Naive B cell (primary cell): ENCODE results near the gene KLC1. TPM values are rescaled to one million over a fixed set of nuclear protein-coding genes. Genes with fewer than 3 reads are reported as not detected.

Experiments used
- ATAC-seq, 2 donors: fragments of 150-1000 bp; cut with Tn5 transposase; 2 replicates each; pipeline ENCODE4 v1.10.0; 2021; ENCODE audit warnings: low read depth in 2 of 2, mild to moderate bottlenecking in 2 of 2, moderate library complexity in 2 of 2
- DNase-seq: peaks from one replicate; pipeline ENCODE4 v3.0.0; 2022
- H3K27ac Mint-ChIP-seq, 6 donors: one replicate each; pipeline ENCODE4 v1.8.0; 2020 to 2022; ENCODE audit warnings: mild to moderate bottlenecking in 6 of 6, mixed read lengths in 6 of 6, moderate library complexity in 5 of 6, inconsistent platforms in 2 of 6
- H3K27me3 Mint-ChIP-seq, 3 donors: one replicate each; pipeline ENCODE4 v1.8.0; 2021 to 2022; ENCODE audit warnings: mixed read lengths in 3 of 3, mild to moderate bottlenecking in 1 of 3
- H3K36me3 Mint-ChIP-seq, 2 donors: one replicate each; pipeline ENCODE4 v1.8.0; 2020 to 2022; ENCODE audit warnings: mixed read lengths in 2 of 2, inconsistent platforms in 1 of 2, mild to moderate bottlenecking in 1 of 2
- H3K4me1 Mint-ChIP-seq, 3 donors: one replicate each; pipeline ENCODE4 v1.8.0; 2020 to 2022; ENCODE audit warnings: mixed read lengths in 3 of 3, inconsistent platforms in 1 of 3, mild to moderate bottlenecking in 1 of 3, moderate library complexity in 1 of 3
- H3K4me3 Mint-ChIP-seq, 8 donors: one replicate each; pipeline ENCODE4 v1.8.0; 2020 to 2022; ENCODE audit warnings: mild to moderate bottlenecking in 8 of 8, mixed read lengths in 8 of 8, moderate library complexity in 8 of 8, inconsistent platforms in 2 of 8
- H3K9me3 Mint-ChIP-seq, 7 donors: one replicate each; pipeline ENCODE4 v1.8.0; 2020 to 2022; ENCODE audit warnings: mixed read lengths in 7 of 7, mild to moderate bottlenecking in 5 of 7, inconsistent platforms in 2 of 7, moderate library complexity in 1 of 7
- polyA plus RNA-seq, 6 donors: library from polyadenylated mRNA; unstranded; fragments of 300-500 nt; fragmentation: Illumina TruSeq; gene quantifications; one replicate each; pipeline ENCODE4 v1.2.3, GENCODE V29; 2021; ENCODE audit warnings: low read depth in 6 of 6

Gene KLC1
- polyA plus RNA-seq, 6 donors from 2014 or later: 25.9 to 90.4 (median 56.2) TPM

DNA sequence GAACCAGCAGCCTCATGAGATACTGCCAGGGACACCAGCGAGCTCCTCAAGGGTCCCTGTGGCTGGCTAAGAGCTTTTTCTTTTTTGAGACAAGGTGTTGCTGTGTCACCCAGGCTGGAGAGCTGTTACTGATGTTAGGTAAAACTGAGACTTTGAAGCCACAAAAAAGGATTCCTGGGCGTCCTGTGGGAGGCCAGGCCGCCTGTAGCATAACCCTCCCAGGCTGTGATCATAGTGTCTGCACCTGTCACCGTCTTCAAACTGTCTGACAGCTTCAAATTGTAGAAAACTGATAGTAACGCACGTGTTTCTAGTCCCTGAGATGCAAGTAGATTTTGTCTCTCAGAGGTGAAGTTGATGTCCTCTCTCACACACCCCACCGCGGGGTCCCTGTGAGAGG lies 90.7 kb downstream of the KLC1 start:
- Mint-ChIP-seq H3K36me3 (no peaks in the 10 kb centered on the region), H3K4me1 (peaks cover 20 to 46% (median 26%) of the 10 kb centered on the region in 3 donors), H3K27ac (no peak overlapping the region), H3K27me3 (no peaks in the 10 kb centered on the region), H3K9me3 (no peaks in the 10 kb centered on the region), H3K4me3 (peak overlapping the region in 2 of 8 donors; percentile 32 to 86)
- ATAC-seq (no peak), DNase-seq (no peak)

GRCh38 chr14:103721334-103722120 lies 92.5 kb downstream of the KLC1 start:
- Mint-ChIP-seq H3K4me1 (peaks cover 15 to 39% (median 23%) of the 10 kb centered on the region in 3 donors), H3K27me3 (no peaks in the 10 kb centered on the region), H3K27ac (no peak overlapping the region), H3K9me3 (no peaks in the 10 kb centered on the region), H3K36me3 (no peaks in the 10 kb centered on the region), H3K4me3 (peak overlapping the region in 1 of 8 donors; percentile 37)
- ATAC-seq (no peak), DNase-seq (no peak)

DNA sequence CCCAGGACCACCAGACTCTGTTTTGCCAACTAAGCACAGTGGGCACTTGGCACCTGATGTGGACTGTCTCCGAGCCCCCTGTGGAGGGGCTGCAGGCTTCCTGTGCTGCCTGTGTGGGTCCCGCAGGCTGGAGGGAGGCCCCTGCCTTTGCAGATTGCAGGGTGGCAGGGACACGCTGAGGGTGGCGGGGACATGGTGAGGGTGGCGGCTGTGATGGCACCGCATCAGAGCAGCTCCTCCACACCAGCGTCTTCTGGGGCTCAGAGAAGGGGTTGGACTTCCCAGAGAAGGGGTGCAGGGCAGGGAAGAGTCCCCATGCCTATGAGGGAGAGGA lies 94.7 kb downstream of the KLC1 start:
- no peak for DNase-seq
- H3K27ac Mint-ChIP-seq: no peak overlapping the region
- H3K27me3 Mint-ChIP-seq: no peaks in the 10 kb centered on the region
- no peaks in the 10 kb centered on the region for H3K36me3 Mint-ChIP-seq
- H3K4me1 Mint-ChIP-seq: peaks cover 1 to 24% (median 2%) of the 10 kb centered on the region in 3 donors
- H3K4me3 Mint-ChIP-seq: no peak overlapping the region
- H3K9me3 Mint-ChIP-seq: no peaks in the 10 kb centered on the region
- no peak for ATAC-seq

DNA sequence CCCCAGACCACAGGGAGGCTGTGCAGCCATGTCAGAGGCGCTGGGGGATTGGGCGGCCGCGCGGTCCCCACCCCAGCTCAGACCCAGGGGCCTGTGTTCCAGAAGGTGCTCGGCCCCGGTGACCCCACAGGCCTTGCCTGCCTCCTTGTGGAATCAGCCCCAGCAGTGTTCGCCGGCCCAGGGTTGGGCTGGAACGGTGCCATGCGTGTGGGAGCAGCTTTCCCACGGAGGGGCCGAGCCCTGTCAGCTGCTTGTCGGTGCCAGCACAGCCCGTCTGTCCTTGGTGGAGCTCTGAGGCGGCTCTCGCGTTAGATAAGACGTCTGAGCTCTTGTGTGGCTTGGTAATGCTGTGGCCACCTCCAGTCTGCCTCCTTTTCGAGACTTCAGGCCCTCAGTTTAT lies 95.1 kb downstream of the KLC1 start:
- Mint-ChIP-seq H3K4me1 (peaks cover 0 to 20% (median 0%) of the 10 kb centered on the region in 3 donors), H3K27ac (no peak overlapping the region), H3K27me3 (no peaks in the 10 kb centered on the region), H3K4me3 (no peak overlapping the region), H3K36me3 (no peaks in the 10 kb centered on the region), H3K9me3 (no peaks in the 10 kb centered on the region)
- DNase-seq (no peak), ATAC-seq (no peak)

GRCh38 chr14:103725001-103725682 lies 96.1 kb downstream of the KLC1 start:
- H3K4me3 Mint-ChIP-seq: no peak overlapping the region

GRCh38 chr14:103725739-103726395 lies 96.9 kb downstream of the KLC1 start:
- ATAC-seq: no peak
- no peaks in the 10 kb centered on the region for H3K27me3 Mint-ChIP-seq
- H3K9me3 Mint-ChIP-seq: no peaks in the 10 kb centered on the region
- H3K4me3 Mint-ChIP-seq: no peak overlapping the region
- peaks cover 0 to 5% (median 0%) of the 10 kb centered on the region in 3 donors for H3K4me1 Mint-ChIP-seq
- H3K36me3 Mint-ChIP-seq: peaks cover 0 to 7% of the 10 kb centered on the region in 2 donors
- DNase-seq: no peak
- peak overlapping the region in 1 of 6 donors; percentile 60 for H3K27ac Mint-ChIP-seq

More at GRCh38 chr14:103725001-103725682, 96.1 kb downstream of the KLC1 start:
- ATAC-seq: no peak
- no peak overlapping the region for H3K27ac Mint-ChIP-seq
- H3K27me3 Mint-ChIP-seq: no peaks in the 10 kb centered on the region
- peaks cover 0 to 7% of the 10 kb centered on the region in 2 donors for H3K36me3 Mint-ChIP-seq
- H3K9me3 Mint-ChIP-seq: no peaks in the 10 kb centered on the region
- H3K4me1 Mint-ChIP-seq: peaks cover 0 to 10% (median 0%) of the 10 kb centered on the region in 3 donors
- no peak for DNase-seq

DNA sequence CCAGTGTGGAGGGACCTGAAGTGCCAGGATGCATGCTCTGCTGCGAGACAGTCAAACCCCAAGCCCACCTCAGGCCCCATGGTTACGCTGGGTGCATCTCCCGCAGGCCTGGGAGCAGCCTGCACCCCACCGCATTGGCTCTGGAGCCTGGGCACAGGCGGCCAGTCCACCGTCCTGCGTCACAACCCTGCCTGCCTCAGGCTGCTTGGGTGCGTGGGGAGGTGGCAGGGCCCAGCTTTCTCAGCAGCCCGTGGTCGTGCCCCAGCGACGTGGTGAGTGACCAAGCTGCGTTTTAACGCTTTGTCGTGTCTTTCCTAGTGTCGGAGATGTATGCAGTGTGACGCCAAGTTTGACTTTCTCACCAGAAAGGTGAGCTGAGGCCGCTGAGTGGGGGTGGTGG lies 97.5 kb downstream of the KLC1 start:
- Mint-ChIP-seq H3K4me1 (peaks cover 0 to under 1% (median 0%) of the 10 kb centered on the region in 3 donors), H3K27me3 (no peaks in the 10 kb centered on the region), H3K27ac (peak overlapping the region in 1 of 6 donors; percentile 60), H3K4me3 (peak overlapping the region in 1 of 8 donors; percentile 42), H3K9me3 (no peaks in the 10 kb centered on the region), H3K36me3 (peaks cover 0 to 7% of the 10 kb centered on the region in 2 donors)
- DNase-seq (no peak), ATAC-seq (no peak)

DNA sequence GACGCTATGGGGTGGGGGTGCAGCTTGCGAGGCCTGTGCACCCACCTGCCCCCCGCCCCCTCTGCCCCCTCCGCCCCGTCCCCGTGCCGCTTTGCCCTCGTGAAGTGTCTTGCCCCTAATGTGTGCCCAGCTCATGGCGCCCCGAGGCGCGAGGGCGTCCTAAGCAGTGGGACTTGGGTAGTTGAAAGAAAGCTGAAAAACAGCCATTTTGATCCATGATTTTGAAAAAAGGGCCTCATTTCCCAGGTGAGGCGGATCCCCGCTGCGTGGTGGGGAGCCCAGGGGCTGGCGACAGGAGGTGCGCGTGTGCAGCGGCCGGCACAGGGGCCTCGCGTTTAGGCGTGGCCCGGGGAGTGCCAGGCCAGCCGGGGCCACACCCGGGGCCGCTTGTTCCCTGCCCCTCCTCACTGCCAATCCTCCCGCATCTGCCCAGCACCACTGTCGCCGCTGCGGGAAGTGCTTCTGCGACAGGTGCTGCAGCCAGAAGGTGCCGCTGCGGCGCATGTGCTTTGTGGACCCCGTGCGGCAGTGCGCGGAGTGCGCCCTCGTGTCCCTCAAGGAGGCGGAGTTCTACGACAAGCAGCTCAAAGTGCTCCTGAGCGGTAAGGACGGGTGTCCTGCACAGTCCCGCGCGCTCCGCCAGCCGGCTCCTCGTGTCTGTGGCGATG lies 98.4 kb downstream of the KLC1 start:
- DNase-seq: no peak
- Mint-ChIP-seq H3K27ac (no peak overlapping the region), H3K4me3 (no peak overlapping the region), H3K27me3 (no peaks in the 10 kb centered on the region), H3K4me1 (no peaks in the 10 kb centered on the region), H3K36me3 (peaks cover 0 to 7% of the 10 kb centered on the region in 2 donors), H3K9me3 (no peaks in the 10 kb centered on the region)
- no peak for ATAC-seq

DNA sequence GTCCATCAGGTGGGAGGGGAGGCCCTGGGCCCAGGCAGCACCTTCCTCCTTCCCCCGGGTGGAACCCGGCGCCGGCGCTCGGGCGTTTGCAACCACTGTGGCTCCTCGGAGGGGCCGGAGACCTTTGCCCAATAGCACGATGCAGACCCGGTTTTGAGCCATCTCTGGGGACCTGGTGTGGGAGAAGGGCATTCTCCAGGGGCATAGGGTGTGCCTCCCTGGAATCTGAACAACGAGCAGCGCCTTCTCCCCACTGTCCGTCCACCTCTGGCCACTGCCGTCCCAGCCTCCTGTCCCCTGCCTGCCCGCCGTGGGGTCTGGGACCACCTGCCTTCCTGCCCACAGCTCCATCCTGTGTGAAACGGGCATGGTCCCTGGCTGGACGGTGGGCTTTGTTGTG lies 99.1 kb downstream of the KLC1 start:
- no peak for ATAC-seq
- no peaks in the 10 kb centered on the region for H3K9me3 Mint-ChIP-seq
- no peak overlapping the region for H3K4me3 Mint-ChIP-seq
- H3K4me1 Mint-ChIP-seq: peaks cover 0 to 4% (median 0%) of the 10 kb centered on the region in 3 donors
- H3K27me3 Mint-ChIP-seq: no peaks in the 10 kb centered on the region
- DNase-seq: no peak
- H3K36me3 Mint-ChIP-seq: peaks cover 0 to 7% of the 10 kb centered on the region in 2 donors
- H3K27ac Mint-ChIP-seq: no peak overlapping the region

DNA sequence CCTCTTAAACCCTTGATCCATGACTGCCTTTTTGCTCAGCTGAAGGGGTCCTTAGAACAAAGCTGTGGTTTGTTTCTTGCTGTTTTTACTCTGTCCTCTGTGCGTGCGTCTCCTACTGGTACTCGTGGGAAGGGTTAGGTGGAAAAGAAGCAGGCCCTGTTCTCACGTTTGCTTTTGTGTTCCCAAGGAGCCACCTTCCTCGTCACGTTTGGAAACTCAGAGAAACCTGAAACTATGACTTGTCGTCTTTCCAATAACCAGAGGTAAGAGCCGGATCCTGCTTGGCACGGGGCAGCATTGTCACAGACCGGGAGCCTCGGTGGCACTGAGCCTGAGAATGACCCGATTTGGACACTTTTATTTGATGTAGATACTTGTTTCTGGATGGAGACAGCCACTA lies 99.7 kb downstream of the KLC1 start:
- H3K9me3 Mint-ChIP-seq: no peaks in the 10 kb centered on the region
- ATAC-seq (no peak), DNase-seq (no peak)
- peaks cover 0 to 7% of the 10 kb centered on the region in 2 donors for H3K36me3 Mint-ChIP-seq
- H3K4me1 Mint-ChIP-seq: peaks cover 0 to 4% (median 0%) of the 10 kb centered on the region in 3 donors
- no peak overlapping the region for H3K4me3 Mint-ChIP-seq
- H3K27me3 Mint-ChIP-seq: no peaks in the 10 kb centered on the region
- peak overlapping the region in 1 of 6 donors; percentile 14 for H3K27ac Mint-ChIP-seq

- peak overlapping the region in 2 of 6 donors; percentile 42 to 44 for H3K27ac Mint-ChIP-seq
- no peak for DNase-seq
- H3K36me3 Mint-ChIP-seq: peaks cover 0 to 7% of the 10 kb centered on the region in 2 donors
- peaks cover 0 to 4% (median 0%) of the 10 kb centered on the region in 3 donors for H3K4me1 Mint-ChIP-seq
- no peak overlapping the region for H3K4me3 Mint-ChIP-seq
- no peaks in the 10 kb centered on the region for H3K27me3 Mint-ChIP-seq
- no peaks in the 10 kb centered on the region for H3K9me3 Mint-ChIP-seq
- ATAC-seq: no peak
Observed at GRCh38 chr14:103729496-103730448, 100.8 kb downstream of the KLC1 start.

GRCh38 chr14:103730490-103731035 lies 101.6 kb downstream of the KLC1 start:
- H3K36me3 Mint-ChIP-seq: peaks cover 0 to 7% of the 10 kb centered on the region in 2 donors
- ATAC-seq (no peak), DNase-seq (no peak)
- no peak overlapping the region for H3K4me3 Mint-ChIP-seq
- H3K4me1 Mint-ChIP-seq: peaks cover 0 to 4% (median 0%) of the 10 kb centered on the region in 3 donors
- H3K27me3 Mint-ChIP-seq: no peaks in the 10 kb centered on the region
- no peaks in the 10 kb centered on the region for H3K9me3 Mint-ChIP-seq
- H3K27ac Mint-ChIP-seq: peak overlapping the region in 2 of 6 donors; percentile 56 to 79
